IMR-90 (cell line): Measurements from ENCODE around the gene DPYSL5. TPM values are rescaled to one million over a fixed set of nuclear protein-coding genes. Genes with fewer than 3 reads are reported as not detected.

ENCODE experiments used
- ATAC-seq: fragments of 200-7000 bp; cut with Tn5 transposase; 2 replicates; pipeline ENCODE4 v1.9.1; 2020; ENCODE audit warnings: low read depth, mild to moderate bottlenecking, moderate library complexity
- BruUV-seq: library from RNA; stranded (reverse); fragments of 400-500 nt; replicated peaks from 2 replicates; lab custom pipeline; 2021; lab: Mats Ljungman, UMichigan
- CTCF ChIA-PET: fragments of 300-600 bp; formaldehyde crosslinking; extraction: SDS; loops from one replicate; lab custom pipeline; 2021; ENCODE audit warnings: antibody characterized with exemption; lab: Yijun Ruan, JAX
- POLR2A ChIA-PET: fragments of 300-600 bp; sonication (Branson Sonifier 250); formaldehyde crosslinking; loops from one replicate; lab custom pipeline; 2022; ENCODE audit warnings: antibody characterized with exemption; ENCODE audit not compliant: unreplicated experiment; lab: Charles Lee
- DNase-seq: peaks from one replicate; pipeline ENCODE4 v3.0.0; 2013
- H2AFZ ChIP-seq: replicated peaks from 2 replicates; pipeline ENCODE3; 2013; ENCODE audit warnings: low read length, mild to moderate bottlenecking; ENCODE audit not compliant: poor library complexity
- H2AK5ac ChIP-seq: 2 replicates; pipeline ENCODE4 v1.6.1; 2013; ENCODE audit warnings: low read depth, low read length, inconsistent platforms
- H2AK9ac ChIP-seq: replicated peaks from 2 replicates; pipeline ENCODE3; 2013; ENCODE audit warnings: mild to moderate bottlenecking, low read depth, low read length, moderate library complexity; ENCODE audit not compliant: poor library complexity
- H2BK120ac ChIP-seq: 2 replicates; pipeline ENCODE4 v1.6.1; 2013; ENCODE audit warnings: low read depth, low read length, inconsistent platforms
- H2BK15ac ChIP-seq: 3 replicates; pipeline ENCODE4 v1.6.1; 2013; ENCODE audit warnings: low read depth, low read length, inconsistent platforms
- H2BK20ac ChIP-seq: 2 replicates; pipeline ENCODE4 v1.6.1; 2013; ENCODE audit warnings: low read depth, mild to moderate bottlenecking, inconsistent platforms, low read length, moderate library complexity
- H2BK5ac ChIP-seq: 2 replicates; pipeline ENCODE4 v1.6.1; 2013; ENCODE audit warnings: mild to moderate bottlenecking, low read depth, low read length, inconsistent platforms; ENCODE audit not compliant: poor library complexity, severe bottlenecking
- H3K14ac ChIP-seq: replicated peaks from 2 replicates; pipeline ENCODE4 v1.6.1; 2013; ENCODE audit warnings: low read depth, low read length, inconsistent platforms
- H3K18ac ChIP-seq: 2 replicates; pipeline ENCODE4 v1.6.1; 2013; ENCODE audit warnings: low read depth, low read length, control low read depth
- H3K23ac ChIP-seq: 2 replicates; pipeline ENCODE4 v1.6.1; 2013; ENCODE audit warnings: low read depth, low read length, inconsistent platforms
- H3K27ac ChIP-seq: 2 replicates; pipeline ENCODE4 v1.5.1; 2013; ENCODE audit warnings: mild to moderate bottlenecking, control low read depth, low read length; ENCODE audit not compliant: insufficient read depth
- H3K27me3 ChIP-seq: 2 replicates; pipeline ENCODE4 v1.6.1; 2013; ENCODE audit warnings: low read length; ENCODE audit not compliant: control insufficient read depth, insufficient read depth
- H3K36me3 ChIP-seq: 2 replicates; pipeline ENCODE4 v1.6.1; 2013; ENCODE audit warnings: low read length, mixed read lengths; ENCODE audit not compliant: control insufficient read depth, insufficient read depth
- H3K4ac ChIP-seq: 2 replicates; pipeline ENCODE4 v1.6.1; 2013; ENCODE audit warnings: low read depth, low read length, inconsistent platforms
- H3K4me1 ChIP-seq: 2 replicates; pipeline ENCODE4 v1.6.1; 2013; ENCODE audit warnings: low read length, mixed read lengths; ENCODE audit not compliant: control insufficient read depth, insufficient read depth
- H3K4me2 ChIP-seq: 2 replicates; pipeline ENCODE4 v1.6.1; 2013; ENCODE audit warnings: low read depth, mild to moderate bottlenecking, control low read depth, low read length, moderate library complexity
- H3K4me3 ChIP-seq: 2 replicates; pipeline ENCODE4 v1.5.1; 2013; ENCODE audit warnings: low read depth, mild to moderate bottlenecking, control low read depth, low read length, moderate library complexity; ENCODE audit not compliant: insufficient read depth
- H3K56ac ChIP-seq: 2 replicates; pipeline ENCODE4 v1.6.1; 2013; ENCODE audit warnings: low read length, inconsistent platforms; ENCODE audit not compliant: insufficient read depth; ENCODE audit errors: extremely low read depth
- H3K79me1 ChIP-seq, 2 experiments: 2 replicates each; pipeline ENCODE4 v1.6.1; 2013; ENCODE audit warnings: low read length in 2 of 2, inconsistent platforms in 1 of 2, low read depth in 1 of 2
- H3K9ac ChIP-seq: 2 replicates; pipeline ENCODE4 v1.6.1; 2013; ENCODE audit warnings: low read depth, low read length, control low read depth
- H3K9me1 ChIP-seq: 2 replicates; pipeline ENCODE4 v1.6.1; 2013; ENCODE audit warnings: low read length, inconsistent platforms; ENCODE audit not compliant: insufficient read depth
- H3K9me3 ChIP-seq: 2 replicates; pipeline ENCODE4 v1.6.1; 2013; ENCODE audit warnings: low read length; ENCODE audit not compliant: control insufficient read depth, insufficient read depth
- H4K20me1 ChIP-seq: 2 replicates; pipeline ENCODE4 v1.6.1; 2013; ENCODE audit warnings: low read length, inconsistent platforms; ENCODE audit not compliant: insufficient read depth
- H4K5ac ChIP-seq: 2 replicates; pipeline ENCODE4 v1.6.1; 2013; ENCODE audit warnings: mild to moderate bottlenecking, low read depth, low read length, control low read depth
- H4K8ac ChIP-seq, 2 experiments: 2 replicates each; pipeline ENCODE4 v1.6.1; 2013; ENCODE audit warnings: low read depth in 2 of 2, low read length in 2 of 2, control low read depth in 1 of 2, inconsistent platforms in 1 of 2
- H4K91ac ChIP-seq: 2 replicates; pipeline ENCODE4 v1.6.1; 2013; ENCODE audit warnings: low read depth, low read length, inconsistent platforms; ENCODE audit not compliant: insufficient read depth
- CTCF ChIP-seq: conservative IDR thresholded peaks from 2 replicates; pipeline ENCODE4 v1.5.1; 2012; ENCODE audit warnings: mild to moderate bottlenecking, low read depth, low read length, improper control_type of control experiment
- FOS ChIP-seq: fragments of 150-350 bp; IDR thresholded peaks from 2 replicates; pipeline ENCODE4 v1.6.1; 2016; ENCODE audit warnings: low read depth, low read length
- POLR2A ChIP-seq: IDR thresholded peaks from 2 replicates; pipeline ENCODE4 v1.6.1; 2012; ENCODE audit warnings: mild to moderate bottlenecking, low read depth, low read length
- RAD21 ChIP-seq: IDR thresholded peaks from 2 replicates; pipeline ENCODE4 v1.6.1; 2012; ENCODE audit warnings: low read length, improper control_type of control experiment
- SMC3 ChIP-seq: fragments of 150-350 bp; IDR thresholded peaks from 2 replicates; pipeline ENCODE4 v1.6.1; 2016; ENCODE audit warnings: low read depth, mild to moderate bottlenecking, antibody characterized with exemption, low read length, moderate library complexity
- WGBS, 2 experiments: methylation state at CpG; one replicate each; pipeline versions ENCODE4 v1.1.5 to v1.1.7; 2013; ENCODE audit warnings: missing lambda C conversion rate in 2 of 2; ENCODE audit not compliant: insufficient read length in 1 of 2; ENCODE audit errors: extremely low coverage in 2 of 2; 5-methylcytosine and 5-hydroxymethylcytosine counted together
- dilution Hi-C: fragments of 300-500 bp; cut with HindIII; formaldehyde crosslinking; loops from one replicate; pipeline ENCODE4 v1.14.3; 2018; ENCODE audit warnings: low sequenced_read_pairs; ENCODE audit not compliant: unreplicated experiment
- in situ Hi-C: fragments of 300-500 bp; cut with MboI; formaldehyde crosslinking; loops from 3 replicates; pipeline ENCODE4 v1.14.3; 2019; ENCODE audit warnings: low sequenced_read_pairs, inconsistent platforms, mixed read lengths
- intact Hi-C: fragments of 100-400 bp; cut with micrococcal nuclease; formaldehyde crosslinking; loops from 2 replicates; pipeline ENCODE4 v1.10.0; 2022
- polyA plus RNA-seq, 3 experiments: library from polyadenylated mRNA; depleted of rRNA; stranded (reverse); fragments of >200 nt; gene quantifications; 2 replicates each; pipeline ENCODE4 v1.2.3, GENCODE V29; 2012; ENCODE audit warnings: low replicate concordance in 1 of 3
- total RNA-seq: library from RNA; depleted of rRNA; stranded (reverse); fragments of >200 nt; gene quantifications from 2 replicates; pipeline ENCODE4 v1.2.3, GENCODE V29; 2012

Gene DPYSL5
- total and polyA plus RNA-seq, 2 of the 4 experiments (the other 2 are of a cell fraction), result not detected

GRCh38 chr2:26942543-26943295 is 94.8 kb downstream of the DPYSL5 start:
- H2AFZ ChIP-seq, result peak overlapping the region; percentile 51
- no peak overlapping the region for H4K91ac ChIP-seq
- no peak overlapping the region for H2BK5ac ChIP-seq
- H2BK120ac ChIP-seq, result no peak overlapping the region
- H3K23ac ChIP-seq, result no peak overlapping the region
- H3K27me3 ChIP-seq, result peaks cover 46% of the 10 kb centered on the region
- H3K9ac ChIP-seq, result no peak overlapping the region
- H3K36me3 ChIP-seq, result no peaks in the 10 kb centered on the region
- peak; percentile 63 for ATAC-seq
- ChIA-PET CTCF (interaction anchor here (0.6 to 4.4 kb wide), 3 partner anchors 10 to 96 kb away, joined by 3 to 47 read pairs (median 4); no protein-coding TSS in a partner anchor), POLR2A (no interaction called here)
- no peak for TF ChIP-seq POLR2A
- TF ChIP-seq SMC3, result peak; percentile 70
- no peak for TF ChIP-seq FOS
- TF ChIP-seq RAD21, result peak; percentile 72
- peak; percentile 75 for TF ChIP-seq CTCF
- no peak overlapping the region for H2AK9ac ChIP-seq
- 20% methylated on average over 10 of the region's 28 CpGs; no CpG with 5 or more reads in 1 of the 2 experiments for WGBS, 2 experiments
- no peak overlapping the region for H3K4me2 ChIP-seq
- no peak overlapping the region for H4K5ac ChIP-seq
- no peak overlapping the region for H3K18ac ChIP-seq
- no peak overlapping the region for H3K27ac ChIP-seq
- H3K4ac ChIP-seq, result no peak overlapping the region
- H3K14ac ChIP-seq, result no peak overlapping the region
- intact Hi-C loops, result loop anchor here (1.0 to 10.0 kb wide), 2 partner anchors 96 to 338 kb away; no protein-coding TSS in a partner anchor
- H3K4me3 ChIP-seq, result no peak overlapping the region
- in situ Hi-C loops, result no loop called here
- H3K9me1 ChIP-seq, result no peaks in the 10 kb centered on the region; the same call in 1 of the 2 replicates
- no peaks in the 10 kb centered on the region for H4K20me1 ChIP-seq
- no peaks in the 10 kb centered on the region for H3K9me3 ChIP-seq
- no peak overlapping the region for H2BK20ac ChIP-seq
- no peak overlapping the region for H2AK5ac ChIP-seq
- DNase-seq, result peak; percentile 48
- H2BK15ac ChIP-seq, result no peak overlapping the region
- no TSS peak for BruUV-seq
- H3K56ac ChIP-seq, result no peak overlapping the region
- dilution Hi-C loops, result no loop called here
- no peak overlapping the region for H4K8ac ChIP-seq
- peaks cover 2% of the 10 kb centered on the region; the same call in 1 of the 2 replicates for H3K4me1 ChIP-seq
- H3K79me1 ChIP-seq, result no peaks in the 10 kb centered on the region
